Measurements from ENCODE around the gene AGBL5. TPM values are rescaled to one million over a fixed set of nuclear protein-coding genes. Genes with fewer than 3 reads are reported as not detected.

Gene AGBL5
- total and polyA plus RNA-seq, 9 of the 15 experiments (the other 6 are each of a cell fraction or from before 2014, with no cell fraction given), result 3.3 to 52.7 (median 26.2) TPM

DNA sequence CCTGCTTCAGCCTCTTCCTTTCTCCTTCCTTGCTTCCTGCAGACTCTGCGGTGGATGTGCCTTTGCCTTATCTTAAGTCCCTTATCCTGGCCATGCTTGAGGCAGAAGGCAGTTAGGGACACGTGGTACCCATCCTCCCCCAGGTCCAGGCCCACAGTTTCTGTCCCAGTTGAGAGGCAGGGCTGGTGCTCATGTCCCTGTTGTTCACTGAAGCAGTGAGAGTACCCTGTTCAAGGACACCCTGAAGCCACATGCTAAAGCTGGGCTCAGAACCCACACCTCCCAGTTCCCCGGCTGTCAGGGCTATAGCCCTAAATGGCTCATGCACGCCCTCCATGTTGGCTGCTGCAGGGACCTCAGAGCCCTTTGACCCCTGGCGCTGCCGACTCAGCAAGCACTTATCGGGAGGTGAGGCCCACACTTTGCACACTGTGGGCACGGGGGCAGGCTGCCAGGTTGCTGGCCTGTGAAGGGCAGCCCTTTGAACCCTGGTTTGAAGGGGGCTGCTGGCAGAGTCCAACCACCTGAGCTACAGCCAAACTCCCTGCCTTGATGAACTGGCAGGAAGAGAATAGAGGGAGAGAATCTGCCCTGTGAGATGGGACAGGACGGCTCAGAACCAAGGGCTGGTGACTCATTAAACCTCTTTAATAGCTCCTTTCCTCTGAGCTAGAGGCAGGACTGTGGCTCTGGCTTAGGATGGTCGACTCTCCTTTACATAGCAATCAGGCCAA is 41.4 kb downstream of the AGBL5 start:
- no peaks in the 10 kb centered on the region for H3K9me1 ChIP-seq (ENCODE audit: control insufficient read depth, insufficient read depth, low read length)
- no peaks in the 10 kb centered on the region for H3K9me3 ChIP-seq (replicated peaks; ENCODE audit: control insufficient read depth, insufficient read depth, low read depth, low read length)
- no peak overlapping the region for H3K4me3 ChIP-seq
- no peaks in the 10 kb centered on the region; the same call in 2 of the 3 replicates for H3K36me3 ChIP-seq (ENCODE audit: control insufficient read depth, insufficient read depth, low read length)
- ATAC-seq (peak; percentile 70), FAIRE-seq (peak; percentile 95), DNase-seq (ENCODE audit: extremely low read depth in 1 of 4, low spot score in 3 of 4) (peak; percentile 57 to 87 (median 71))
- H3K79me2 ChIP-seq (ENCODE audit: control insufficient read depth, insufficient read depth, low read length), result peaks cover 5% of the 10 kb centered on the region; the same call in 2 of the 3 replicates
- H3K4me1 ChIP-seq (replicated peaks in 1 of 2; ENCODE audit: control insufficient read depth in 2 of 2, insufficient read depth in 2 of 2, low read length in 2 of 2), result peaks cover 51 to 58% of the 10 kb centered on the region in 2 experiments
- CTCF ChIA-PET (ENCODE audit: low intra/inter-chr PET ratio), result no interaction called here
- H4K20me1 ChIP-seq (replicated peaks; ENCODE audit: control insufficient read depth, insufficient read depth, low read length), result no peaks in the 10 kb centered on the region
- H3K27ac ChIP-seq (ENCODE audit: extremely low read depth, low read depth, low read length), result peak overlapping the region; percentile 69
- H3K27me3 ChIP-seq (ENCODE audit: control insufficient read depth in 2 of 2, insufficient read depth in 2 of 2, low read length in 2 of 2), result no peaks in the 10 kb centered on the region
- BruUV-seq (replicated peaks), result no TSS peak
- POLR2A ChIA-PET, result interaction anchor here (0.5 to 3.6 kb wide), 4 partner anchors 11 to 532 kb away, joined by 3 to 11 read pairs (median 3); no protein-coding TSS in a partner anchor
- 15% methylated on average over 10 of the region's 10 CpGs for WGBS (ENCODE audit: insufficient coverage, low coverage, missing lambda C conversion rate)
- intact Hi-C loops (cut with micrococcal nuclease), result no loop called here
- in situ Hi-C loops (cut with MboI), result no loop called here
- H2AFZ ChIP-seq (ENCODE audit: low read depth, low read length), result peak overlapping the region; percentile 94
- peak overlapping the region; percentile 50 for H3K4me2 ChIP-seq (ENCODE audit: insufficient read depth, low read length)
- peak overlapping the region; percentile 35 to 77 for H3K9ac ChIP-seq (ENCODE audit: insufficient read depth in 1 of 2, low read depth in 2 of 2, low read length in 2 of 2)
- peak; percentile 89 for TF ChIP-seq EP300 (IDR thresholded peaks at IDR 0.05; ENCODE audit: low read length)
- TF ChIP-seq SMARCA5 (IDR thresholded peaks at IDR 0.05), result no peak
- peak; percentile 72; the same call in 1 of the 2 replicates for TF ChIP-seq BHLHE40 (IDR thresholded peaks at IDR 0.05; ENCODE audit: low read length)
- peak; percentile 84 for TF ChIP-seq HDAC2 (IDR thresholded peaks at IDR 0.05)
- TF ChIP-seq ETV1 (tag; conservative IDR thresholded peaks at IDR 0.05; ENCODE audit: low read depth), result 0 out of 2 replicates have a peak, but pooled peaks have one; percentile 42
- peak; percentile 79 for TF ChIP-seq RAD51 (IDR thresholded peaks at IDR 0.05; ENCODE audit: borderline replicate concordance, low read depth)
- TF ChIP-seq, protein P1, sequence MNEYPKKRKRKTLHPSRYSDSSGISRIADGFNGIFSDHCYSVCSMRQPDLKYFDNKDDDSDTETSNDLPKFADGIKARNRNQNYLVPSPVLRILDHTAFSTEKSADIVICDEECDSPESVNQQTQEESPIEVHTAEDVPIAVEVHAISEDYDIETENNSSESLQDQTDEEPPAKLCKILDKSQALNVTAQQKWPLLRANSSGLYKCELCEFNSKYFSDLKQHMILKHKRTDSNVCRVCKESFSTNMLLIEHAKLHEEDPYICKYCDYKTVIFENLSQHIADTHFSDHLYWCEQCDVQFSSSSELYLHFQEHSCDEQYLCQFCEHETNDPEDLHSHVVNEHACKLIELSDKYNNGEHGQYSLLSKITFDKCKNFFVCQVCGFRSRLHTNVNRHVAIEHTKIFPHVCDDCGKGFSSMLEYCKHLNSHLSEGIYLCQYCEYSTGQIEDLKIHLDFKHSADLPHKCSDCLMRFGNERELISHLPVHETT (CRISPR knock-in tag; conservative IDR thresholded peaks at IDR 0.05 in 1 of 2, IDR thresholded peaks at IDR 0.05 in 1 of 2), result peak in 1 of 2 experiments; percentile 92; a peak in 2 of 4 replicates
- TF ChIP-seq ZBTB9 (CRISPR knock-in tag; IDR thresholded peaks at IDR 0.05), result peak; percentile 92
- TF ChIP-seq ZNF274 (IDR thresholded peaks at IDR 0.05; ENCODE audit: borderline replicate concordance, low read depth, low read length), result no peak
- TF ChIP-seq TFAP4 (CRISPR knock-in tag; IDR thresholded peaks at IDR 0.05; ENCODE audit: borderline replicate concordance), result peak; percentile 23; the same call in 1 of the 2 replicates
- TF ChIP-seq EHMT2 (IDR thresholded peaks at IDR 0.05), result peak; percentile 52; the same call in 1 of the 2 replicates
- peak; percentile 79; the same call in 1 of the 2 replicates for TF ChIP-seq CREB3 (tag; conservative IDR thresholded peaks at IDR 0.05; ENCODE audit: low read depth)
- no peak for TF ChIP-seq GABPB2 (CRISPR knock-in tag; conservative IDR thresholded peaks at IDR 0.05)
- 0 out of 2 replicates have a peak, but pooled peaks have one; percentile 61 for TF ChIP-seq ERF (CRISPR knock-in tag; IDR thresholded peaks at IDR 0.05)
- TF ChIP-seq MBD2 (IDR thresholded peaks at IDR 0.05; ENCODE audit: borderline replicate concordance, low read depth), result no peak
- TF ChIP-seq HDAC1 (IDR thresholded peaks at IDR 0.05), result peak in 1 of 2 experiments; percentile 86; a peak in 1 of 4 replicates
- 0 out of 2 replicates have a peak, but pooled peaks have one; percentile 2 for TF ChIP-seq ZNF133 (CRISPR knock-in tag; IDR thresholded peaks at IDR 0.05)
